ENCODE data around the gene ILKAP. TPM values are rescaled to one million over a fixed set of nuclear protein-coding genes. Genes with fewer than 3 reads are reported as not detected.

The ILKAP gene, protein sequence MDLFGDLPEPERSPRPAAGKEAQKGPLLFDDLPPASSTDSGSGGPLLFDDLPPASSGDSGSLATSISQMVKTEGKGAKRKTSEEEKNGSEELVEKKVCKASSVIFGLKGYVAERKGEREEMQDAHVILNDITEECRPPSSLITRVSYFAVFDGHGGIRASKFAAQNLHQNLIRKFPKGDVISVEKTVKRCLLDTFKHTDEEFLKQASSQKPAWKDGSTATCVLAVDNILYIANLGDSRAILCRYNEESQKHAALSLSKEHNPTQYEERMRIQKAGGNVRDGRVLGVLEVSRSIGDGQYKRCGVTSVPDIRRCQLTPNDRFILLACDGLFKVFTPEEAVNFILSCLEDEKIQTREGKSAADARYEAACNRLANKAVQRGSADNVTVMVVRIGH
- 36.7 to 43.4 TPM (median 40.2 TPM) in 5 replicates for total RNA-seq (2022; extraction: Qiagen RNA extraction; ENCODE audit: low read depth)

DNA sequence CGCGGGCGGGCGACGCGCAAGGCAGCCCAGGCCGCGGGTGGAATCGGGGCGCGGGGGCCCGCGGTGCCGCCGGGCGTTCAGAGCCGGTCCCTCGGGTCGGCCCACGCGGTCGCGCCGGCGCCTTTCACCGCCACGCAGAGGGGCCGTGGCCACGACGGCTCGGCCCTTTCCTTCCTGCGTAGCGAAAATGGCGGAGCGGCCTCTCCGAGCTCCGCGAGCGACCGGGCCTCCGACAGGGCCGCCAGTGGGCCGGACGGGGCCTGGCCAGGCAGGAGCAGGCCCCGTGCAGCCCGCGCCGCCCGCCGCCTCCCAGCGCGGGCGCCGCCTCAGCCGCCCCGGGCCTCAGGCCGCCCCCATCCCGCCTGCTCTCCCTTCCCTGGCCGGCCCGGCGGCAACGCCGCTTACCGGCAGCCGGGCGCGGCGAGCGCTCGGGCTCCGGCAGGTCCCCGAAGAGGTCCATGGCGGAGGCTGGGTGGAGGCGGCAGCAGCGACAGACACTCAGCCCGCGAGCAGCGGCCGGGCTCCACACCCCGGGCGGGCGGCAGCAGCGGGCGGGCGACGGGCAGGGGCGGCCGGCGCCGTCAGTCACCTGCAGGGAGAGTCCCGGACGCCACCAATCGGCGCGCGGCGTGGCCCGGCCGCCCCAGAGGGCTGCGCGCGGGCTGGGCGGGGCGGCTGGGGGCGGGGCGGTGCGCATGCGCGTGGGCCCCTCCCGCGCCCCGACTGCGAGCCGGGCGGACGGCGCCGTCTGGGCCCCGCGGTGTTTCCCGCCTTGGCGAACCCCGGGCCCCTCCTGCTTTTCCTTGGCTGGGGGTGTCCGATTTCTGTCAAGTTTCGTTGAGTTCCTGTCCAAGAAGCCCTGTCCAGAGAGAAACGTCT lies at the start of gene ILKAP:
TSS of gene ILKAP (minus strand) at position 602 of the 879 bp plus-strand sequence. CDS start at position 460, 142 bp downstream.

GRCh38 chr2:238239863-238240756 lies 36.6 kb upstream of the ILKAP start, which contains the start of gene HES6:
TSS of gene HES6 (minus strand) at chr2:238240038. CDS start at chr2:238239905, 133 bp downstream.

DNA sequence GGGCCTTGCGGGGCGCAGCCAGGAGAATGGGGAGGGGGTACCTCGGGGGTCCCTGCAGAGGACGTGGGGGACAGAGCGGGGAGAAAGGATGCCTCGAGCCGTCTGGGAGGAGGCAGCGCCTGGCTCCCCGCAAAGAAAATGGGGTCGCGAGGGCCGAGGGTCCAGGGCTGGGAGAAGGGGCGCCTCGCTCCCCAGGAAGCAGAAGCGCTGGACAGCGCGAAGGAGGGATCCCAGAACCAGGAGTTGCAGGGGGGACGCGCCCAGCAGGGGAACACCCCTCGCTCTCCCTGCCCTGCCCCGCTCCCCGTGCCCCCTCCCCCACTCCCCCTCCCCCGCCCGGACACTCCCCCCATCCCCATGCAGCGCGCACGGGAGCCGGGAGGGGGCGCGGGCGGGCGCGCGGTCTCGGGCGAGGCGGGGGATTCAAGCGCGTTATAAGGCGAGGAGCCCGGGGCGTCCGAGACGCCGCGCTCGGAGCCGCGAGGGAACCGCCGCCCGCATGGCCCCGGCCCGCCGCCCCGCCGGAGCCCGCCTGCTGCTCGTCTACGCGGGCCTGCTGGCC lies 44.9 kb downstream of the ILKAP start, which contains the start of gene ERFE:
TSS of gene ERFE (plus strand) at position 462 of the 562 bp plus-strand sequence. CDS start at position 500, 38 bp downstream.

DNA sequence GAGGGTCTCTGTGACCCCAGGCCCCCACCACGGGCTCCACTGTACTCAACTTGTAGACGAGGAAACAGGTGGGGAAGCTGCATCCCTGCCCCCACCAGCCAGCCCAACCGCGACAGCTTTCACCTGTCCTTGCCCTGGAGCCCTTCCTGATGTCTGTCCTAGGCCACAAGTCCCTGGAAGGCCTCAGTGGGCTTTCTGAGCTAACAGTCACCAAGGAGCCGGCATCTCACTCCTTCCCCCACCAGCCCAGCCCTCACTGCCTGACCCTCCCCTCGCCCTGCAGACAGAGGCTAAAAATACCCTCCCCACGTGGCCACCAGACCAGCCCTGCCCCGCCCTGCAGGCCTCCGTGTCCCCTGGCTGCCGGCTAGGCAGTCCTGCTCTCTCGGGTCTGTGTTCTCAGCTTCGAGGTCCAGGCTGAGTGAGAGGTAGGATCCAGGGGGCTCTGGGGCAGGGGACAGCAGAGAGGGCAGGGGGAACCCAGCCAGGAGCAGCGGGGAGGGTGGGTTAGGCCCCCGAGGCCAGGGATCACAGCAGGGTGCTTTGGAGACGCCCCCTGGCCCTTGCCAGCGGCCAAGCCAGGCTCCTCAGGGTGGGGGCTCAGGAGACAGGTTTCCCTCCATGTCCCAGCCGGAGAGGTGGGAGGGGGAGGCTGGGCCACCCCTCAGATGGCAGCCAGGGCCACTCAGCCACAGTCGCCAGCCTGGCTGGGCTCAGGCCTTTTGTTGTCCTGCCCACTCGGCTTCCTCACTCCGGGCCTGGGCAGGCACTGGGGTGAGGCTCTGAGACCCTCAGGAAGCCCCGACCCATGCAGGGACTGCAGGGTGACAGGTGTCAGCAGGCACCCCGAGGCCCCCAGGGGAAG lies 64.9 kb downstream of the ILKAP start, which contains the start of gene KLHL30:
TSS of gene KLHL30 (plus strand) at position 338 of the 865 bp plus-strand sequence. CDS start 2,087 bp downstream, outside the sequence.

Other genes with a start within 250 kb of the ILKAP start
- 47.8 to 55.1 TPM (median 51.4 TPM) in 5 replicates for gene UBE2F, start 236.7 kb downstream of the ILKAP start, total RNA-seq (2022; extraction: Qiagen RNA extraction; ENCODE audit: low read depth)
- 15.9 to 24.0 TPM (median 22.0 TPM) in 5 replicates for gene SCLY, start 142.7 kb downstream of the ILKAP start, total RNA-seq (2022; extraction: Qiagen RNA extraction; ENCODE audit: low read depth)
- gene ESPNL, start 103.4 kb downstream of the ILKAP start, total RNA-seq (2022; extraction: Qiagen RNA extraction; ENCODE audit: low read depth): 0.14 to 0.43 TPM (median 0.22 TPM) in 4 of 5 replicates, not detected in the other
- 0.19 to 0.37 TPM (median 0.26 TPM) in 5 replicates for gene KLHL30, start 65.0 kb downstream of the ILKAP start, total RNA-seq (2022; extraction: Qiagen RNA extraction; ENCODE audit: low read depth)
- 6.0 to 9.9 TPM (median 9.1 TPM) in 5 replicates for gene ERFE, start 44.7 kb downstream of the ILKAP start, total RNA-seq (2022; extraction: Qiagen RNA extraction; ENCODE audit: low read depth)
- 7.5 to 18.3 TPM (median 14.7 TPM) in 5 replicates for gene HES6, start 36.3 kb upstream of the ILKAP start, total RNA-seq (2022; extraction: Qiagen RNA extraction; ENCODE audit: low read depth)
- gene PER2, start 84.9 kb upstream of the ILKAP start, total RNA-seq (2022; extraction: Qiagen RNA extraction; ENCODE audit: low read depth): 3.8 to 6.2 TPM (median 5.7 TPM) in 5 replicates
- 12.3 to 19.1 TPM (median 15.5 TPM) in 5 replicates for gene TRAF3IP1, start 116.8 kb upstream of the ILKAP start, total RNA-seq (2022; extraction: Qiagen RNA extraction; ENCODE audit: low read depth)
- 34.0 to 61.7 TPM (median 55.2 TPM) in 5 replicates for gene ASB1, start 223.2 kb upstream of the ILKAP start, total RNA-seq (2022; extraction: Qiagen RNA extraction; ENCODE audit: low read depth)

Data from A549 treated with ZK216348 at 1 μM for 4 hours (cell line).